Activated naive CD8-positive, alpha-beta T cell treated with anti-CD3 and anti-CD28 coated beads, Interleukin-2, amount 50 U/mL, for 16 hours (primary cell): ENCODE data around the gene CYLD.

Experiments used
- DNase-seq: peaks from one replicate; pipeline ENCODE4 v3.0.0-alpha.2; 2020; ENCODE audit warnings: low read depth, low spot score

CYLD gene

DNA sequence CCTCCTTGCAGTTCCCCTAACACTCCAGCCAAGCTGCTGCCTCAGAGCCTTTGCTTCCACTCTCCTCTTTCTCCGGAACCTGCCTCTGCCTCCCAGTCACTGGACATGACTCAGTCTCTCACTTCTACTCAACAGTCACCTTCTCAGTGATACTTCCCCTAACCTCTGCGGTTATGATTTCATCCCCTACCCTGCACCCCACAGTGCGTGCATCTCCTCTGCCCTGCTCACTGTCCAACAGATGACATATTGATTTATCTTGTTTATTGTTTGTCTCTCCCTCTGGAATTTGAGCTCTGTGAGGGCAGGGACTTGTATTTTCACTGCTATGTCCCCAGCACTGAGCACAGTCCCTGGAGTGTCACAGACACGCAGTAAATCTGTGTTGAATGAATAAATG, 100.7 kb downstream of the CYLD start:
- DNase-seq: no peak

DNA sequence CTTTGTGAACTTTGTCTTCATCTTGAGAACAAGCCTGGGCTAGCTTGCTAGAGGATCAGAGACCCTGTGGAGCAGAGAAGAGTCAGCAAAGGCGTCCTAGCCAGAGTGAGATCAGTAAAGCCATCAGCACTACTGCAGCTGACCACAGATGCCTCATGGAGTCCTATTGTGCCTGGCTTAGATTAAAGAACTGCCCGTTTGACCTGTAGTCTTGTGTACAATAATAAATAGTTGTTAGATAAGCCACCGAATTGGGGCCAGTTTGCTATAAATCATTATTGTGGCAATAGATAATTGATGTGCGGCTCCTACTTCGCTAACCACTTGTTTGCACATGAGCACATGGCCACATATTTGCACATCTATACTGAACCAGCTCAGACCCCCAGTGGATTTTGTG, 103.0 kb downstream of the CYLD start:
- DNase-seq: no peak

DNA sequence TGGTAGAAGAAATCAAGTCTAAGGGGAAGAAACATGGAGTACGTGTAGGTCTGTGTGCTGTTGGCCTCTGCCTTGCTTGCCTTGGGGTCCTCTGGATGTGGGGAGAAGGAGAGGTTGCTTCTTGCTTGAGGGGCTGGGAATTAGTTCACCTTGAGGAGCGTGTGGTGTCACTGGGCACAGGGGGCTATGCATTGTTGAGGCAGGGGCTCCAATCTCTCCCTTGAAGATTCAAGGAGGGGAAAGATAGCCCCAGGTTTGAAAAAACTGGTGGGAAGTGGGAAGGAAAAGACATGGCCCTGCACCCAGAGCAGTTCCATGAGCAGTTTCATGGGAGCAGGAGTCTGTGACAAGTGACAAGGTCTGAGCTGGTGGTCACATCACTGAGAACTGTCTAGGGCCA, 103.4 kb downstream of the CYLD start:
- DNase-seq: no peak

GRCh38 chr16:50846511-50846910, 104.6 kb downstream of the CYLD start:
- DNase-seq: no peak

- DNase-seq: no peak
These were observed 105.3 kb downstream of the CYLD start for GRCh38 chr16:50847166-50847565.

- DNase-seq: no peak
These were observed 107.0 kb downstream of the CYLD start for GRCh38 chr16:50848755-50849514.
